ENCODE measurements around the gene PTH1R.

PTH1R gene

DNA sequence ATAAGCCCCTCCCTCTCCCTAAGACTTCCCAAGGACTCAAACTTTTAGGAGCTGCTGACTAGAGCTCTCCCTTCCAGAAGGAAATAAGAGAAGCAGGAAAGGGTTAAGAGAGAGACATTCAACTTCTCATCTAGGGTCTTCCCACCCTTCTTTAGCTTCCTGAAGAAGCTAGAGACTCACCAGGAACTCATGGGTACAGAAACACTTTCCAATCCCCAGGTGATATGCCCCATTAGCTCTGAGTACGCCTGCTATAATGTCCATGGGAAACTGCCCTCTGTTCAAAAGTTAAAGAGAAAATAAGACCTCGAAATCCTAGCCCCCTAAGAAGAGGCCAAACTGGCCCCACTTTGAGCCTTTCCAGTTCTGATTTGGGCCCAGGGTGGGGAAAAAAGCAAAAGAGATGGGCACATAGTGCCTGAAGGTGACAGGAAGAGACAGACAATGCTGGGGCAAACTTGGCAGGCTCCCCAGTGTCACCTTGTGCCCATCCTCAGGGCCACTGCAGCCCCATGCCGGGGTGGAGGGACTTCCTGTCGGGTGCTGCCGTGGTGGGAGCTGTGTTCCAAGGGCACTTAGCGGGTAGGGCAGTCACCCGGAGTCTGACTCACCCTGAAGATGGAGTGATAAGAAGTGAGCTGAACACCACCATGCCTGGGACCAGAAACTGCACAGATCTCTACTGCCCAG is 69.5 kb downstream of the PTH1R start:
- DNase-seq (ENCODE audit: low read depth in 2 of 2) = peak; percentile 43 to 58

DNA sequence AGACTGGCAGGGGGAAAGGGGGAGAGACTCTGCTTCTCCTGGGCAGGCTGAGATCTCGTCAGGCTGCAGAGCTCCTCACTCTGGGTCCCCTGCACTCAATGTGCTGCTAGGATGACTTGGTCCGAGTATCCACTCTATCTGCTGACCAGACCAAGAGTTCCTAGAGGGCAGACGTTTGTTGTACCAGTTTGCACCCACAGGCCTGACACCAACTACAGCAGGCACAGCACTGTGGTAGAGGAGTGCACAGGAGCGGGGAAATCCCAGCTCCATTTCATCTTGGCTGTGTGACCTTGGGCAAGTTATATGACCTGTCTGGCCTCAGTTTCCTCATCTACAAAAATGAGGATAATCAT is 70.0 kb downstream of the PTH1R start:
- no peak for DNase-seq (ENCODE audit: low read depth in 2 of 2)

DNA sequence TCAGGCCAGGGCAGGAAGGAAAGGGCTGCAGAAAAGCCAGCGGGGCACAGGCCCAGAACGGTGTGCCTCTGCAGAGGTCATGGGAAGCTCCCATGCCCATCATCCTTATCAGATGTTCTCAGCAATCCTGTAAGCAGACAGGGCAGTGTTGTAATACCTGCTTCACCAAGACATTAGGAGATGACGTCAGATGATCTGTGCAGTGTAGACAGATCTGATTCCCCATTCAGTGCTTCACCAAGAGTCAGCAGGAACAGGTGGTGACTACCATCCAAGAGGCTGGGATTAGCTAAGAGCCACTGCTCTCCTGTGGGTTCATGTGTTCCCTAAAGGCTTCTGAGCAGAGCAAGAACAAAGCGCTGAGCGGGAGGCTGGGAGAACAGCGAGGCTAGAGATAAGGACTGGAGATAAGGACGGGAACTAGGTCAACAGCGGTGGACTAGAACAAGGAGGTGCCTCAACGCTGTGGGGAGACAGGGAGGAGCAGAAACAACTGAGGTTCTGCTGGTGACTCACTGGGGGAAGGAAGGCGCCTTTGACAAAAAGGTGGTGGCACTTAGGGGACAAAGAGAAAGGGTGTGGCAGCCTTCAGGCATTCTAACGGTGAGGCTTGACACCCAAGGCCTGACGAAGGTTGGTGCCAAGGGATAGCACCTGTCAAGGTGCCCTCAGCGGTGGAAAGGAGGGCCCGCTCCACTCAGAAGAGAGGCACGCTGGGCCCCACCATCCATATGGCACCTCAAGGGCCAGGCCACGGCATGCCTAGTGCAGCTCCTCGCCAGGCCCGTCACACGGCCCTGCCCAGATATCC is 70.7 kb downstream of the PTH1R start:
- peak; percentile 45 to 46 for DNase-seq (ENCODE audit: low read depth in 2 of 2)

DNA sequence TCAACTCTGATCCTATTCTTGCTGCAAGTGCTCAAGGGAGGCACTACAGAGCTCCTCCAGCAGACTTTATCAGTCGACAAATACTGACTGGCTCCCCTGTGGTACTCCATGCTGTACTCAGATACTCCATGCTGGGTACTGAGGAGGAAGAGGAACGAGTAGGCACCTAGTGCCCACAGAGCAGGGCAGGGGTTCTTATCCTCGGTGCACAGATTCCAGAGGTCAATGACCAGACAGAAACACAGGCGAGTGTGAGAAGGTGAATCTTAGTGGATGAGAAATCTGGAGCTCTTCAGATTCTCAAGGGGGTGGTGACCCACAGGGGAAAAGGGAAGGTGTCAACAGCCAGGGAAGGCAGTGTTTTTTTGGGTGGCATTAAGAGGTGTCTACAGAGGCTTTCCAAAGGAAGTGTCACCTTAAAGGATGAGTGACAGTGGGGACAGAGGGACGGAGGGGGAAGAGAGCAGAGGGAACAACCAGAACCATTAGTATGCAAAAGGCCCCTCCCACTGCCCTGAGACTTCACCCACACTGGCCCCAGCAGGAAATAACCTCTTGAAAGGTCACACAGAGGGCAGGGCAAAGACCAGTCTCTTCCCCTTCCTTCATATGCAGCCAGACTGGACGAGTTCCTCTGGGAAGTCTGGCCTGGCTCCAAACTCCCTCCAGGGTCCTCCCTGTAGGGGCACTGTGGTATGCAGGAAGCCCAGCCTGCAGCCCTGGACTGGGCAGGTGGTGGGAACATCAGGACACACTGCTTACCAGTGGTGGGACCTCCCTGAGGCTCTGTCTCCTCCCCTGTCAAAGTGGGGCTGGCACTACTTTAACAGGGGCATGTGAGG is 71.5 kb downstream of the PTH1R start:
- DNase-seq (ENCODE audit: low read depth in 2 of 2) = no peak

DNA sequence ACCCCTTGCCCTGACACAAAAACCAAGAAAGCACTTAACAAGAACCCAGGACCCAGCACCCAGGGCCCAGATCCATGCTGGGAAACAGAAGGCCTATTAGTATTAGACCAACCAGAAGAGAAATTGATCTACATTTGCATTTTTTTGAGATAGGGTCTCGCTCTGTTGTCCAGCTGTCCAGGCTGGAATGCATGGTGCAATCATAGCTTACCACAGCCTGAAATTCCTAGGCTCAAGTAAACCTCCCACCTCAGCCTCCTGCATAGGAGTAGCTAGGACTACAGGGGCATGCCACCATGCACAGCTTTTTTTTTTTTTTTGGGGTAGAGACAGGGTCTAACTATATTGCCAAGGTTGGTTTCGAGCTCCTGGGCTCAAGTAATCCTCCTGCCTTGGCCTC is 72.7 kb downstream of the PTH1R start:
- DNase-seq (ENCODE audit: low read depth in 2 of 2) = no peak

DNA sequence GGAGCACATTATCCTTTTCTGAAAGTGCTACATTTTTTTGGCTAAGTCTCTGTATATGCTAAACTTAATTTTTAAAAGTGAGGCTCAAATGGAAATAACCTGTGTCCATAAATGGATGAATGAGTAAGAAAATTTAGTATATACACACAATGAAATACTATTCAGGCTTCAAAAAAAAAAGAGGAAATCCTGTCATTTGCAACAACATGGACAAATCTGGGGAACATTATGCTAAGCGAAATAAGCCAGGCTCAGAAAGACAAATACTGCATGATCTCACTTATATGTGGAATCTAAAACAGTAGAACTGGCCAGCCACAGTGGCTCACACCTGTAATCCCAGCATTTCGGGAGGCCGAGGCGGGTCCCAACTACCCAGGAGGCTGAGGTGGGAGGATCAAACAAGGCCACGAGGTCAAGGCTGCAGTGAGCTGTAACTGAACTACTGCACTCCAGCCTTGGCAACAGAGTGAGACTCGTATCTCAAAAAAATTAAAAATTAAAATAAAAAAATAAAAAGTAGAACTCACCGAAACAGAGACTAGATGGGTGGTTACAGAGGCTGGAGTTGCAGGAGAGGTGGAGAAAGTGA is 73.2 kb downstream of the PTH1R start:
- no peak for DNase-seq (ENCODE audit: low read depth in 2 of 2)

DNA sequence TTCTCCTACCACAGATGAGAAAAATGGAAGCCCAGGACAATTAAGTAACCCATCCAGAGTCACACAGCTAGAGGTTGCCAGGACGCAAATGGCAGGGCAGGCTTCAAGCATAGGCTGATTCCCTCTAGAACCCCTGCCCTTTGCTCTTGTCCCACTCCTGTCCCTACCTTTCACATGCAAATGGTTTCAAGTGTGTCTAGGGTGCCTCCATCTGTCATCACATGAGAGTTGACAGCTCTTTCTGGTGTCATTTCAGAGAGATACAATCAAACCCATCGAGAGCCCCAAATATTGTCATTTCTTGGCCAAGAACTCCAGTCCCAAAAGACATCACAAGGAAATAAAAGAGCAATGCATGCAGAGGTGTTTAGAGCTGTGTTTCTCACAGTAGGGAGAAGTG is 75.3 kb downstream of the PTH1R start:
- DNase-seq (ENCODE audit: low read depth in 2 of 2) = no peak
